Testis (tissue), 2 donors: ENCODE results near the gene USP2.

Experiments used
- CTCF ChIP-seq, 3 experiments: fragments of 450-650 bp in 2 of 3; fragments of 200-600 bp in 1 of 3; sonication (generic) in 1 of 3; IDR thresholded peaks; one replicate each; pipeline ENCODE4 v1.5.1; 2016 to 2019; ENCODE audit warnings: antibody characterized with exemption in 3 of 3, mild to moderate bottlenecking in 2 of 3, moderate library complexity in 1 of 3
- POLR2A ChIP-seq: fragments of 450-650 bp; IDR thresholded peaks from one replicate; pipeline ENCODE4 v1.6.1; 2017; ENCODE audit warnings: antibody characterized with exemption, mild to moderate bottlenecking, moderate library complexity

- TF ChIP-seq POLR2A (no peak), CTCF (IDR thresholded peaks at IDR 0.05) (no peak)
Measured at GRCh38 chr11:119338965-119339588, 42.4 kb downstream of the USP2 start.
